ENCODE measurements around the gene PIK3C3.

GRCh38 chr18:42106784-42107183 is 151.8 kb downstream of the PIK3C3 start:
- TF ChIP-seq, protein P1, sequence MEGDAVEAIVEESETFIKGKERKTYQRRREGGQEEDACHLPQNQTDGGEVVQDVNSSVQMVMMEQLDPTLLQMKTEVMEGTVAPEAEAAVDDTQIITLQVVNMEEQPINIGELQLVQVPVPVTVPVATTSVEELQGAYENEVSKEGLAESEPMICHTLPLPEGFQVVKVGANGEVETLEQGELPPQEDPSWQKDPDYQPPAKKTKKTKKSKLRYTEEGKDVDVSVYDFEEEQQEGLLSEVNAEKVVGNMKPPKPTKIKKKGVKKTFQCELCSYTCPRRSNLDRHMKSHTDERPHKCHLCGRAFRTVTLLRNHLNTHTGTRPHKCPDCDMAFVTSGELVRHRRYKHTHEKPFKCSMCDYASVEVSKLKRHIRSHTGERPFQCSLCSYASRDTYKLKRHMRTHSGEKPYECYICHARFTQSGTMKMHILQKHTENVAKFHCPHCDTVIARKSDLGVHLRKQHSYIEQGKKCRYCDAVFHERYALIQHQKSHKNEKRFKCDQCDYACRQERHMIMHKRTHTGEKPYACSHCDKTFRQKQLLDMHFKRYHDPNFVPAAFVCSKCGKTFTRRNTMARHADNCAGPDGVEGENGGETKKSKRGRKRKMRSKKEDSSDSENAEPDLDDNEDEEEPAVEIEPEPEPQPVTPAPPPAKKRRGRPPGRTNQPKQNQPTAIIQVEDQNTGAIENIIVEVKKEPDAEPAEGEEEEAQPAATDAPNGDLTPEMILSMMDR (IDR thresholded peaks at IDR 0.05; ENCODE audit: low read depth, low read length, poor library complexity, severe bottlenecking), result no peak
- no peak for TF ChIP-seq EZH2phosphoT487 (IDR thresholded peaks at IDR 0.05; ENCODE audit: borderline replicate concordance, low read length)
